Effector CD4-positive, alpha-beta T cell (primary cell): ENCODE measurements around the gene TKTL1.
A peak's percentile ranks its signal among the peaks of the same experiment; 100 is the strongest.

Experiments used
- DNase-seq: peaks from one replicate; pipeline ENCODE4 v3.0.0-alpha.2; 2020

TKTL1 gene

DNA sequence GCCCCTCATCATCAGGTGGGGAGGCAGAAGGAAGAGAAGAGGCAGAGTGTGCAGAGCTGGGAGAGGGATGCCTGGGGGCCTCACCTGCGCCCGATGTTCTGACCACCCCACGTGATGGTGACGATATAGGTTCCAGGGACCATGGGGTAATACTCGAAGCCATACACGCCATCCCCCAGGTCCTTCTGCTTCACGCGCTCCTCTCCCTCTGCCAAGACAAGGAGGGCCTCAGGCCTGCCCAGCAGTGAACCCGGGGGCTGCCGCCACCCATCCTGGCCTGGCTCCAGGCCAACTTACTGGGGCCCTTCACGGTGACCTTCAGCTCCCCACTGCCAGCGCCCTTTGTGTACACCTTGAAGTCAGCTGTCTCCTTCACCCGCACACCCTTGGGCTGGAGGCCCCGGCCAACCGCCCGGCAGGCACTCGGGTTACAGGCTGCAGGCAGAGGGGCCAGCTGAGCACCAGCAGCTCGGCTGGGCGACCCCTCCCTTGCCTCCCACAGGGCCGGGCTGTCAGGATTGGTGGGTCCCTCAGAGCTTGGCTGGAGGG lies 69.5 kb downstream of the TKTL1 start:
- no peak for DNase-seq

DNA sequence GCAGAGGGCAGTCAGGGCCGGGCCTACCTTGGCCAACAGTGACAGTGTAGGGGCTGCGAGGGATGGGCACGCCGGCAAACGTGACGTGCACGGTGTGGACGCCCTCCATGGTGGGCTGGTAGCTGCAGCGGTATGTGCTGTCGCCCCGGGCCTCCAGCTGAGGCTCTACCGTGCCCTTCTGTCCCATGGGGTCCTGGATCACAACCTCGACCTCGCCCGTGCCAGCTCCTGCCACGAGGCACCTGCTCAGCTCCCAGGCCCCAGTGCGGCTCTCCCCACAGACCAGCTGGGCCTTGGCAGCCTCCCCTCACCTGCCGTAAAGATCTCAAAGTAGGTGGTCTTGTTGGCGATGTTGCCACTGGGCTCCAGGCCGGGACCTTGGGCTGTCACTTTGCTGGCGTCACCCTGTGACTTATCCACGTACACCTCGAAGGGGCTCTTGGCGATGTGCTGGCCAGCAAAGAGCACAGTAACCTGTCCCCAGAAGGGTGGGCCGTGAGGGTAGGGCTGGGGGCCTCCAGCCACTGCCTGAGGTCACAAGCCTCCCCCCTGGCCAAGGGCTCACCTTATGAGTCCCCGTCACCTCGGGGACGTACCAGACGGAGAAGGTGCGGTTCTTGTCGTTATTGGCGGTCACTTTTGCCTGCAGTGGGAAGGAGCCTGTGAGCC lies 70.5 kb downstream of the TKTL1 start:
- DNase-seq, result no peak

DNA sequence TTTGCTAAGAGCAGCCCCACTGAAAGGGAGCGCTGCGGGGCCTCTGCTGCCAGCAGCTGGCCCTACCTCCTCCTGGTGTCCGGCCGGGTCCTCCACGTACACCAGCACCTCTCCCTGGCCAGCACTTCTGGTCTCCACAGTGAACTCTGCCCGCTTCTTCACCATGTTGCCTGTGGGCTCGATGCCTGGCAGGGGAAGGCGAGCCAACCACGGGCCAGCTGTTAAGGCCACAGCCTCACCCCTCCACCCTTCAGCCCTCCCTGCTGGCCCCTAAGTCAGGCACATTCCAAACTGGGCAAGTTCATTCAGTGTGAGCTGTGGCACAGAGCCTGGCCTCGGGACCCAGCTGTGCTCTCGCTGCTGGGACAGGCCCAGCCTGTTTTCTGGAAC lies 71.1 kb downstream of the TKTL1 start:
- DNase-seq, result no peak

DNA sequence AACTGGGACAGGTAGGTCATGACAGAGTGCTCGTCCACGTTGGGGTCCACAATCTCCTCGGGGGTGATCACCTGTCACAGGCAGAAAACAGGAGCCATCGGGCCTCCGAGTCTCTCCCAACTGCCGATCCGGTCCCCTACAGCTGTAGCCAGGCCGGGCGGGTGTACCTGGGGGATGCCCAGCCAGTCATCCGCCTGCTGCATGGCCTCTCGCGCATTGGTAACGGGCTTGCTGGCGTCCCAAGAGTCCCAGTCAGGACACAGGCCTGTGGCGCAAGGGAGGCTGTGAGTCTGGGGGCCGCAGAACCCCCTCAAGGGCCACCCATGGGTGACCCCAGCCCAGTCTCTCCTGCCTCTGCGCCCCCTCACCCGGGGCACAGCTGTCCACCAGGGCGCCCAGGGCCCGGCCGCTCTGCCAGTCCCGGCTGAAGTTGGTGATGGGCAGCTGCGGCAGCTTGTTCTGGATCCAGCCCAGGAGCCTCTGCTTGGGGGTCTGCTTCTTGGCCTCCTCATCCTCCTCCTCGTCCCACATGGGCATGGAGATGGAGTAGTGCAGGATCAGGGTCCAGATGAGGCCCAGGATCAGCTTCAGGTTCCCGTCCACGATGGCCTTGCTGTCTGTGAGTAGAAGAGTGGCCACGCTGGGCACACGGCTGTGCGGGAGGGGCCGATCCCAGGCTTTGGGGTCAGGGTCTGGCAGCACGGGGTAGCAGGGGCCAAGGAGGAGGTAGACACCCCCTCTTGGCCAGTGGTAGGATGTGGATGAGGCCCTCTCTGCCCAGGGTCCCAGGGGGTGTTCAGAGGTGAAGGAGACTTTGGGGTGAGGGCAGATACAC lies 72.1 kb downstream of the TKTL1 start:
- no peak for DNase-seq

DNA sequence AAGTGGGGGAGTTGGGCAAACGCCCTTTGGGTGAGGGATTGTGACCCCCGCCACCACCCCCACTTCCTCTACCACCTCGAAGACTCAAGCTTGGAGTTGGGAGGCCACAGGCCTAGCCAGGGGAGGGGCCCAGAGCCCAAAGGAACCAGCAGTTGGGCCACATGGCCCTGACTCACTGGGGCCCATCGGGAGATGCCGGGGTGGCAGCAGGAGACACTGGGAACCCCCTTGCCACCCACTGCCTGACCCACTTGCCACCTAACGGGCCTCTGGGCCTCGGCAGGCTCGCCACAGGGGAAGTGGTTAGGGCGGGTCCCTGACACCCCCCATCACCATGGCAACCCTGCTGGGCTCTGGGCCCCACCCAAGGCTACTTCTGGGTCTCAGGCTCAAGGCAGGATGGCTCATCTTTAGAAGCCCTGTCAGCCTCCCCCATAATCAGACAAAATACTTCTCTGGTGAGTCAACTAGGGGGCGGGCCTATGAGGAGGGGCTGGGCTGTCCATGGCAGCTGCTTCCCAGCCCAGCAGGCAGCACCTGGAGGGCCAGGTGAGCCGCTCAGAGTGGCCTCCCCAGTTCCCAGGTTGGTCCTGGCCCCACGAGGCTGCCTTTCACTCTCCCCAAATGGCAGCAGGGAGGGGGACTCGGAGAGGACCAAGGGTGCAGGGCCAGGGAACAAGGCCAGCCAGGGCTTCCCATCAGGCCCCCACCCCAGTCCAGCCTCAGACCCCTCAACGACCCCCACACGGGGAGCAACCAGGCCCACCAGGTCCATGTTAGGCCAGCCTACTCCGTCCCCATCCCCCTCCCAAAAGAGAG lies 73.2 kb downstream of the TKTL1 start:
- DNase-seq, result peak; percentile 89

DNA sequence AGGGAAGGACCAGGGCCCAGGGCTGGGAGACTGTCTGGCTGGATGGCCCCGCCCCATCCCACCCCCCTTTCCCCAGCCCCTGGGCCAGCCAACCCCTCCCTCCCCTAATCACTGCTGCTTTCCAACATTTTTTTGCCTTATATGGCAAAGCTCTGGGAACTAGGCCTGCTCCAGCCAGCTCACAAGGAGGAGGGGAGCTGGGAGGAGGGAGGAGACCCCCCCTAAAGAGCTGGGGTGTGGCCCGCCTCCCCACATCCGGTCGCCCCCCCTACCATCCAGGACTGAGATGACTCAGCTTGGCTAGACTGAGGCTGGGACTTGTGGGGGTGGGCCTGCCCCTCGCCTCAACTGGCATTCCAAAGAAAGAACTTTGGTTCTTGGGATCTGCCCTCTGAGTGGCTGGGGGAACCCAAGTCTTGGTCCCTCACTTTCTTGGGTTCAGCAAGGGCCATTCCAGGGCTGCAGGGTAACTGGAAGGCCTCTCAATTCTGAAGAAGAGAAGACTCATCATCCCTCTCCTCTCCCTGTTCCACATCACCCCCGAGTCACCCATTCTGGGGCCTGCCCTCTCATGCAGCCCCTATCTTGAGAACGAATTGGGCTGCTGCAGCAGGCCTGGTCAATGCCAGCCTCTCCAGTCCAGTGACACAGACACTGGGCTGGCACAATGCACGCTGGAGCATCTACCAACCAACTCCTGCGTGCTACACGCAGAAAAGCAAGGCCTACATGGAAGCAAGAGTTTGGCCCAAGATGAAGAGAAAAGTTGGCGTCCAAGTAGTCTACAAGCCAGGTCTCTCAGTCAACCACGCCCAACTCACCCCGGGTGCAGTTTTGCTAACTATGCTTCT lies 74.1 kb downstream of the TKTL1 start:
- peak; percentile 70 for DNase-seq

DNA sequence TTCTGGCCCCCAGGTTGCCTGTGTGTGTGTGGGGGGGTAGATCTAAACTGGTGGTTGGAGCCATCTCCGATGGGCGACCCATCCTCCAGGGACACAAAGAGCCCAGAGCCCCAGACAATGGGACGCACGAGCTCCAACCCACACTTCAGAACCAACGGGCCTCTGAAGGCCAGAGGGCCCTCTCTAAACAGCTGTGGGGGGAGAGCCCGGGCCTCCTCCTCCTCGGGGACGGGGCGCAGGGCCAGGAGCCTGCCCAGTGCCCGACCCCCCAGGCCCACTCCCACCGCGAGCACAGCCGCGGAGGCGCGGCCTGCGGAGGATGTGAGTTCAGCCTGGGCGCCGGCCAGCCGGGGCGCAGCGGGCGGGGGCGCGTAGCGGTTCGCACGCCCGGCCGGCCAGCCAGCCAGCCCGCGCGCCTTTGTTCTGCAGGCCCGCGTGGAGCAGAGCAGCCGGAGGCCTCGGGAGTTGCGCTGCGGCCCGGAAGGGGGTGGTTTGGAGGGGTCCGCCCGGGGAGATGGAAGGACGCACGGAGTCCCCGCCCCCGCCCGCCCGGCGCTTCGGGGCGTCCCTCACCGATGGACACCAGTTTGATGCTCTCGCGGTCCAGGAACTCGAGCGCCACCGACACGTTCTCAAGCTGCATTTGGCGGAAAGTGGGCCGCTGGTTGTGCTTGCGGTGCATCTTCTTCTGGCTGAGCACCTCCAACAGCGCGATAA lies 74.9 kb downstream of the TKTL1 start:
- DNase-seq, result no peak

DNA sequence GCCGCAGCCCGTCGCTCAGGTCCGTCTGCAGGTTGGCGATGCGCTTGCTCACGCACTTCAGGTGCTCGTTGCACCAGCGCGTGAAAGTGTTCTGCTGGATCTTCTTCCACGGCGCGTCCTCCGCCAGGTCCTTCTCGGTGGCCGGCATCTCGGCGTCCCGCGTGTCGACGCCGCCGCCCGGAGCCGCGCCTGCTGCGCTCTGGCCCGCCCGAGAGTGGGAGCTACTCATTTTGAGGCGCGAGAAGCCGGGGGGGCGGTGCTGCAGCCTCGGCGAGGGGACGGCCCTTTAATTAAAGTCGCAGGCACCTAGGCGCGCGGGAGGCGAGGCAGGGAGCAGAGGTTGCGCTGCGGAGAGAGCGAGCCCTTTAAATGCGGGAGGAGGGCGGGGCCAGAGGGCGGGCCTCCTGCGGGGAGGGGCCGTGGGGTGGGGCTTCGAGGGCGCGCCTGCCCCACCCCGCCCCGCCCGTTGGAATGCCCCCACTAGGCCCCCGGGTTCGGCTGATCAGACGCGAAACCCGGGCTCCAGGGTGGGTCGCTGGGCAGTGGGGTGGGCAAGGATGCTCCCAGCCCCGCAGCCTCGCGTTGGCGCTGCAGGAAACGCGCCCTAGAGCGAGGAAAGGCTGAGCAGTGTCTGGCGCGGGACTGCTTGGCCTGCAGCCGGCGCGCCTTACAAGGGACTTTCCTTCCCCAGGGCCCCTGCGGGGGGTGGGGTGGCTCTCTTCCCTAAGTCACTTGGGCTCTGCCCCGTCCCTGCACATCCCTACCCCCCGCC lies 75.6 kb downstream of the TKTL1 start:
- DNase-seq, result peak; percentile 86

DNA sequence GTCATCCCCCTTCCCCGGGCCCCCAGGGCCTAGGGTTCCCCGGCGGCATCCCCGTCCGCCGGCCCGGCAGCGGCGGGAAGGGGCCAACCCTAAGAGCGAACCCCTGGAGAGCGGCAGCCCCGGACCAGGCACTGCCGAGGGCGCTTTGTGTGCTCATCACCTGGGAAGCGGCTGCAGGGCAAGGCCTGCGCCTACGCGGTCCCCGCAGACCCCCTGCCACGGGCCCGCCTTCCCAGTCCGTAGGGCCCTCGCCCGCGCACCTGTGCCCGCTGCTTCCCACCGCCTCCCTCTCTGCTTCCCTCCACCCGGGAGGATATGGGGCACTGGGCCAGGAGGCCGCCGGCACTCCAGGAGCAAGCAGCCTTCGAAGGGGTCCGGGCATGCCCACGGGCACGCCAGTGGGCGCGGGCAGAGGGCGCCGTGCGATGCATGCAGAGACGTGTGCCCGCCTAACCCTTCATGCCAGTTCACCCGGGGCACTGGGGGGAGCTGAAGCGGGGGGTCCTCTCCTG lies 76.2 kb downstream of the TKTL1 start:
- DNase-seq, result no peak

DNA sequence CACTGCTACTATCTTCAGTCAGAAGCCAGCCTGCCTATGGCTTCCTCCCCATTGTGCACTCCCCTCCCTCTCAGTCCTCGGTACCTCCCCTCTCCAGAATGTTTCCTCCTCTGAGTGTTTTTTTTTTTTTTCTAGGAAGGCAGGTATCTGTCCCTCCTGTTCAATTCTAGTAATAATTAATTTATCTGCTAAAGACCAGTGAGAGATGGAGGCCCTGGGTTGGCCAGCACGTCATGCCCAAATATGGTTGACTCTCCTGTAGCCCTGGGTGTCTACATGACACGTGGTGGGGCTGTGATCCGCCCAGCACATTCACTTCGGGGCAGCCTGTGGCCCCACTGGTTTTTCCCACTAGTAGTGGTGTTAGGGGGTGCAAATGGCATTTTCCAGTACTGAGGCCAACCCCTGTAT lies 77.0 kb downstream of the TKTL1 start:
- DNase-seq, result no peak

DNA sequence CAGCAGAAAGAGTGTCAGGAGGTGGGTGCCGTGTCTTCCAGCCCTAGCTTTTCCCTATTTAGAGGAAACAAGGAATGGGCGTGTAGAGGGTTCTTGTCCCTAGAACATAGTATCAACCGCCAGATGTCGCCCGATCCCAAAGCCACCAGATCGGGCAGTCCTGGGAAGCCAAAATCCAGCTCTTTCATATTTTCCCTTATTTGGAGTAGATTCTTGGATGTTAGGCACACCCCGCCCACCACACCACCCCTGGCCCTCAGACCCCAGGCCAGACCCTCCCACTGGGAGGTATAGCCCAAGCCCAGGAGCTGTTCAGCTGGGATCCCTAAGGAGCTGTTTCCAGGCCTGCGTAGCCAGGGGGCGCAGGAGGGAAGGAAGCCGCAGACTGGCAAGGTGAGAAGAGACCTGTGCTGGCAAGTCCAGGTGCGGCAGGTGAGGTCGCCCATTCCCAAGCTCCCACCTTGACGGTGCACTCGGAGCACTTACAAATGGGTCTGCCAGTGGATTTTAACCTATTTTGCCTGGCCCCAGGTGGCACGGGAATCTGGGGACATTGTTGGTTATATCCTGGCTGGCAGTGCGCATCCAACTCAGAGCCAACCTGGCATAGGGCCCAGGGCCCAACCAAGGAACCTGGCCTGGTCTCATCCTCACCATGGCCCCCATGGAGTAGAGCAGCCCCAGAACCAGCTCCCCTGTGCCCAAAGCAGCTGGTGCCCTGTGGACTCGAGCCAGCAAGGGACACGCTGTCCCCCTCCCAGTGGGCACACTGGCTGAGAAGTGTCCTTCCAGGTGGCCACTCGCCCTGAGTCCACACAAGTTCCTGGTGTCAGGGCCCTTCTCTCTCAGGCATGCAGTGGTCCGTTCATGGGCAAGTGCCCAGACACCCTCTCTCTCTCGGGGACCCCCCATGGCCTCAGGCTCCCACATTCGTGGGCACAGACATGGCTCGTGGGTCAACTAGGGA lies 78.0 kb downstream of the TKTL1 start:
- no peak for DNase-seq

DNA sequence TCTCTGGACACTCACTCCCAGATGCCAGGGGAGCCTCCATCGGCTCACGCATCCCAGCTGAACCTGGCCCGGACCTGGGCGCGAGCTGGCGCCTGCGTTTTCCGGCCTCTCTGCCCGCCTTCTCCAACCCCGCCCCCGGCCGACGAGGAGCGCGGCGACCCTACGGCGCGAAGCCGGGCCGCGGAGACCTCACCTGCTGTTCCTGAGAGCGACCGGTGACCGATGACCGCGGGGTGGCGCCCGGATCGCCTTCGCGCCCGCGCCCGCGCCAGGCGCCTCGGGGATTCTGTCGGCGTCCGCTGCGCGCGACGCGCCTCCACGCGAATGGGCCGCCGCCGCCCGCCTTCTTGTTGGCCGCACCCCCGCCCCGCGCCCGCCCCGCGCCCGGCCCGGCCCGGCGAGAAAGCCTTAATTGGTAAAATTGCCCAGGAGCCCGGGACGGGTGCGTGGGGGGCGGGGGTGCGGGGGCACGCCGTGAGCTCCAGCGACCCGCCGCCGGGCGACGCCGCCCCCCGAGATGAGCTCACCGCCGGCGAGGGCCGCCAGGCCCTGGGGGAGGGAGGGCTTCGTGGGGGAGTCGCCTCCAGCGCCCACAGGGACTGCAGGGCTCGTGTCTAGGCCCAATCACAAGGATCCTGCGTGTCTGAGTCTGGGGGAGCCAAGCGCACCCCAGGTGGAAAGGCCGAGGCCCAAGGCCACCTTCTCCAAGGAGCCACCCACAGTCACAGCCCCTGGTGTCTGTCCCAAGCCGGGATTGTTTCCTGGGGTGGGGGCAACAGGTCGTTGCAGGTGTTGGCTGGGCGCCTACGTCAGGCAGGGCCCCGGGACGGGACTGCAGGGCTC lies 78.9 kb downstream of the TKTL1 start, which contains the start of gene FLNA:
FLNA (minus strand) TSS at position 322 of the 843 bp plus-strand sequence. CDS start 3,389 bp downstream, outside the sequence.
- DNase-seq, result no peak

DNA sequence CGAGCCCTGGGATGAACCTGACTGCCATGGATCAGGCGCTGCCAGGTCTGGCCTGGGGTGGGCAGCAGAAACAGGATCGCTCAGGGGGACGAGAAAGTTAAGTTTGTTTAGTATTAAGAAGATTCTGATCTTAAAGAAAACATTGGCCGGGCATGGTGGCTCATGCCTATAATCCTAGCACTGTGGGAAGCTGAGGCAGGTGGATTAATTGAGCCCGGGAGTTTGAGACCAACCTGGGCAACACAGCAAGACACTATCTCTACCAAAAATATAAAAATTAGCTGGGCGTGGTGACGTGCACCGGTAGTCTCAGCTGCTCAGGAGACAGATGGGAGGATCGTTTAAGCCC lies 79.5 kb downstream of the TKTL1 start:
- DNase-seq, result no peak

DNA sequence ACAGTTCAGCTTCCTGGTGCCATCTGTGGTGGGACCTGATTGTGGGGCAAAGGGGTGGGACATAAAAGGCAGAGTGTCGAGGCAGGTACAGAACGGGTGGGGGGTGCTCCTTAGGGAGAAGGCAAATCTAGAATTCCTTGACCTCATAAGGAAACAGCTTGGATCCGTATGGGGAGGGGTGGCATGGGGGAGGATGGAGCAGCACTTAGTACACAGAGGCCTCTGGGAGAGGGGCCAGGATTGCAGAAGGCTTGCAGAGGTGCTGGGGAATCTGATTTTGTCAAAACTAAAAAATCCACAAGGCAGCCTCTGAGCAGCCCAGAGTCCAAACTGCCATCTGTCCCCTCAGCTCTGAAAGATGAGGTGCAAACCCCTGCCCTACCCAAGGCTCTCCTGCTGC lies 81.2 kb downstream of the TKTL1 start:
- DNase-seq, result no peak

DNA sequence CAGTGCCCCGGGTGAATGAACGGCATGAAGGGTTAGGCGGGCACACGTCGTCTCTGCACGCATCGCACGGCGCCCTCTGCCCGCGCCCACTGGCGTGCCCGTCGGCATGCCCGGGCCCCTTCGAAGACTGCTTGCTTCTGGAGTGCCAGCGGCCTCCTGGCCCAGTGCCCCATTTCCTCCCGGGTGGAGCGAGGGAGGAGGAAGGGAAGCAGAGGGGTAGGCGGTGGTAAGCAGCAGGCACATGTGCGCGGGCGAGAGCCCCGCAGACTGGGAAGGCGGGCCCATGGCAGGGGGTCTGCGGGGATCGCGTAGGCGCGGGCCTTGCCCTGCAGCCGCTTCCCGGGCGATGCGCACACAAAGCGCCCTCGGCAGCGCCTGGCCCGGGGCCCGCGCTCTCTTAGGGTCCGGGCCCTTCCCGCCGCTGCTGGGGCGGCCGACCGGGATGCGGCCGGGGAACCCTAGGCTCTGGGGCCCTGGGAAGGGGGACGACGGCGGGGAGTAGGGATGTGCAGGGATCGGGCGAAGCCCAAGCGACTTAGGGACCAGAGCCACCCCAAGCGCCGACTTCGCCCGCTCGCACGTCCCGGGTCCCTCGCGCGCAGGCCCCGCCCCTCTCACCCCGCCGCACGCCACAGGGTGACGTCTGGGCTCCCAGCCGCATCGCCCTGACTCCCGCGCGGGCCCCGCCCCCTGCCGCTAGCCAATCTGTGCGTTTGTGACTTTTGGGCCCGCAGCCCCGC lies 82.6 kb downstream of the TKTL1 start:
- DNase-seq, result peak; percentile 33

DNA sequence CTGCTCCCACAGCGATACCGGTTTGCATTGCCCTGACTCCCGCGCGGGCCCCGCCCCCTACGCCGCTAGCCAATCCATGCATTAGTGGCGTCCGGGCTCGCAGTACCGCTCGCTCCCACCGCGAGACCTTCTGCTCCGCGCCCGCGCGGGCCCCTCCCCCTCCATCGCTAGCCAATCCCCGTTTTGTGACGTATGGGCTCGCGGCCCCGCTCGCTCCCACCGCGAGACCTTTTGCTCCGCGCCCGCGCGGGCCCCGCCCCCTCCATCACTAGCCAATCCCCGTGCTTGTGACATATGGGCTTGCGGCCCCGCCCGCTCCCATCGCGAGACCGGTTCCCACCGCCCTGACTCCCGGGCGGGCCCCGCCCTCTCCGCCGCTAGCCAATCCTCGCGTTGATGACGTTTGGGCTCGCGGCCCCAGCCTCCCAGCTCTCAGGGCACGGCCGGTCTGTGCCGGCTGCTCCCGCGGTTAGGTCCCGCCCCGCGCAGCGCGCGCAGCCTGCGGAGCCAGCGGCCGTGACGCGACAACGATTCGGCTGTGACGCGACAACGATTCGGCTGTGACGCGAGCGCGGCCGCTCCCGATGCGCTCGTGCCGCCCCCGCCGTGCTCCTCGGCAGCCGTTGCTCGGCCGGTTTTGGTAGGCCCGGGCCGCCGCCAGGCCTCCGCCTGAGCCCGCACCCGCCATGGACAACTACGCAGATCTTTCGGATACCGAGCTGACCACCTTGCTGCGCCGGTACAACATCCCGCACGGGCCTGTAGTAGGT lies 83.4 kb downstream of the TKTL1 start, which contains the start of gene EMD:
EMD (plus strand) TSS at position 497 of the 770 bp plus-strand sequence; CDS start at position 687, 190 bp downstream.
- DNase-seq, result peak; percentile 93

DNA sequence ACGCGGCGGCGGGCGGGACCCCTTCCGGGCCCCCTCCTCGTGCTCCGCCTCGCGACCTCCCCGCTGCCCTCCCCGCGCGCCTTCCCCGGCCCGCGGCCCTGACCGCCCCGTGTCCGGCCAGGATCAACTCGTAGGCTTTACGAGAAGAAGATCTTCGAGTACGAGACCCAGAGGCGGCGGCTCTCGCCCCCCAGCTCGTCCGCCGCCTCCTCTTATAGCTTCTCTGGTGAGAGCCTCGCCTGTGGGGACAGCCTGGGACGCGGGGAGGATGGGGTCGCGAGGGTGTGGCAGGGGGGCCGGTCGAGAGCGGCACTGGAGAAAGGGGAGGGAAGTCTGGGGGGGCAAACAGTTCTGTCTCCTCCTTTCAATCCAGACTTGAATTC lies 84.0 kb downstream of the TKTL1 start:
- DNase-seq, result no peak
